Lung (tissue), 12 donors: ENCODE measurements around the gene TNFRSF14. TPM values are rescaled to one million over a fixed set of nuclear protein-coding genes. Genes with fewer than 3 reads are reported as not detected.

Experiments used
- ATAC-seq: fragments of 200-7000 bp; cut with Tn5 transposase; one replicate; pipeline ENCODE4 v1.9.1; 2020; ENCODE audit warnings: moderate number of reproducible peaks; ENCODE audit not compliant: insufficient read depth, low FRiP score
- DNase-seq, 3 donors: peaks; one replicate each; pipeline ENCODE4 v3.0.0-alpha.2; 2013 to 2017
- H3K27ac ChIP-seq, 2 donors: one replicate each; pipeline ENCODE4 v1.5.1; 2013; ENCODE audit warnings: mild to moderate bottlenecking in 2 of 2, moderate library complexity in 2 of 2, control low read depth in 1 of 2, inconsistent platforms in 1 of 2, low read depth in 1 of 2, low read length in 1 of 2
- H3K27me3 ChIP-seq, 3 donors: one replicate each; pipeline ENCODE4 v1.5.1; 2013; ENCODE audit warnings: low read length in 2 of 3; ENCODE audit not compliant: control insufficient read depth in 3 of 3, insufficient read depth in 3 of 3
- H3K36me3 ChIP-seq, 4 donors: one replicate each; pipeline ENCODE4 v1.5.1; 2013; ENCODE audit warnings: low read length in 4 of 4, mild to moderate bottlenecking in 1 of 4, moderate library complexity in 1 of 4; ENCODE audit not compliant: control insufficient read depth in 4 of 4, insufficient read depth in 4 of 4
- H3K4me1 ChIP-seq, 5 donors: one replicate each; pipeline ENCODE4 v1.5.1; 2013; ENCODE audit warnings: low read length in 5 of 5, mild to moderate bottlenecking in 2 of 5, moderate library complexity in 1 of 5; ENCODE audit not compliant: control insufficient read depth in 5 of 5, insufficient read depth in 5 of 5
- H3K4me3 ChIP-seq: one replicate; pipeline ENCODE4 v1.5.1; 2013; ENCODE audit warnings: mild to moderate bottlenecking, control low read depth, moderate library complexity
- H3K9ac ChIP-seq, 2 donors: one replicate each; pipeline ENCODE4 v1.5.1; 2013; ENCODE audit warnings: low read length in 2 of 2, control low read depth in 1 of 2; ENCODE audit not compliant: insufficient read depth in 1 of 2
- H3K9me3 ChIP-seq, 4 donors: one replicate each; pipeline ENCODE4 v1.5.1; 2013; ENCODE audit warnings: low read length in 3 of 4, mild to moderate bottlenecking in 1 of 4, moderate library complexity in 1 of 4; ENCODE audit not compliant: control insufficient read depth in 4 of 4, insufficient read depth in 3 of 4
- WGBS, 2 donors: extraction: QIAGEN DNeasy Blood & Tissue Kit; methylation state at CpG; one replicate each; pipeline ENCODE4 v1.1.7; 2013; 5-methylcytosine and 5-hydroxymethylcytosine counted together
- polyA plus RNA-seq, 2 donors: library from polyadenylated mRNA; stranded (reverse); fragments of 200-250 nt; gene quantifications; one replicate each; pipeline ENCODE4 v1.2.1, GENCODE V29; 2013
- total RNA-seq, 2 donors: library from RNA; depleted of rRNA in 1 of 2; stranded (reverse); fragments of >200 nt in 1 of 2; gene quantifications; one replicate each; pipeline ENCODE4 v1.2.1, GENCODE V29; 2014 to 2021
- TF ChIP-seq, protein P1 (sequence below): IDR thresholded peaks from 2 replicates; pipeline ENCODE4 v1.5.1; 2012; ENCODE audit warnings: mild to moderate bottlenecking; ENCODE audit errors: control extremely low read depth, extremely low read depth
- donor health status: control.
- donor health status: control.
- donor health status: Bipolar disorder and iron deficiency.
- donor health status: healthy.
- donor health status: DM: yes; HTN: yes; CAD: no.

TNFRSF14 gene
- total and polyA plus RNA-seq, 4 donors, result 67.4 to 200 (median 159) TPM

- Histone ChIP-seq H3K9me3 (no peaks in the 10 kb centered on the region), H3K4me1 (peaks cover 7 to 18% (median 15%) of the 10 kb centered on the region in 5 donors), H3K27ac (no peak overlapping the region), H3K4me3 (no peak overlapping the region), H3K36me3 (peaks cover 8 to 63% (median 34%) of the 10 kb centered on the region in 4 donors), H3K27me3 (no peaks in the 10 kb centered on the region), H3K9ac (no peak overlapping the region)
- TF ChIP-seq, protein P1, sequence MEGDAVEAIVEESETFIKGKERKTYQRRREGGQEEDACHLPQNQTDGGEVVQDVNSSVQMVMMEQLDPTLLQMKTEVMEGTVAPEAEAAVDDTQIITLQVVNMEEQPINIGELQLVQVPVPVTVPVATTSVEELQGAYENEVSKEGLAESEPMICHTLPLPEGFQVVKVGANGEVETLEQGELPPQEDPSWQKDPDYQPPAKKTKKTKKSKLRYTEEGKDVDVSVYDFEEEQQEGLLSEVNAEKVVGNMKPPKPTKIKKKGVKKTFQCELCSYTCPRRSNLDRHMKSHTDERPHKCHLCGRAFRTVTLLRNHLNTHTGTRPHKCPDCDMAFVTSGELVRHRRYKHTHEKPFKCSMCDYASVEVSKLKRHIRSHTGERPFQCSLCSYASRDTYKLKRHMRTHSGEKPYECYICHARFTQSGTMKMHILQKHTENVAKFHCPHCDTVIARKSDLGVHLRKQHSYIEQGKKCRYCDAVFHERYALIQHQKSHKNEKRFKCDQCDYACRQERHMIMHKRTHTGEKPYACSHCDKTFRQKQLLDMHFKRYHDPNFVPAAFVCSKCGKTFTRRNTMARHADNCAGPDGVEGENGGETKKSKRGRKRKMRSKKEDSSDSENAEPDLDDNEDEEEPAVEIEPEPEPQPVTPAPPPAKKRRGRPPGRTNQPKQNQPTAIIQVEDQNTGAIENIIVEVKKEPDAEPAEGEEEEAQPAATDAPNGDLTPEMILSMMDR, result no peak
- DNase-seq, result no peak
- ATAC-seq, result no peak
- 95 to 98% methylated on average over 18 to 20 of the region's 20 CpGs for WGBS, 2 donors
These were observed 36.0 kb upstream of the TNFRSF14 start for GRCh38 chr1:2520206-2520605.

GRCh38 chr1:2520806-2521205 lies 35.4 kb upstream of the TNFRSF14 start:
- peaks cover 9 to 21% (median 16%) of the 10 kb centered on the region in 5 donors for H3K4me1 ChIP-seq
- peaks cover 8 to 57% (median 33%) of the 10 kb centered on the region in 4 donors for H3K36me3 ChIP-seq
- no peak overlapping the region for H3K4me3 ChIP-seq
- ATAC-seq (no peak), DNase-seq (no peak)
- no peaks in the 10 kb centered on the region for H3K9me3 ChIP-seq
- TF ChIP-seq, protein P1, result no peak
- no peak overlapping the region for H3K27ac ChIP-seq
- WGBS, 2 donors, result 95 to 97% methylated on average over 21 of the region's 21 CpGs
- no peak overlapping the region for H3K9ac ChIP-seq
- no peaks in the 10 kb centered on the region for H3K27me3 ChIP-seq

- peaks cover 9 to 25% (median 22%) of the 10 kb centered on the region in 5 donors for H3K4me1 ChIP-seq
- DNase-seq (no peak), ATAC-seq (no peak)
- H3K27me3 ChIP-seq, result peaks cover 0 to under 1% (median 0%) of the 10 kb centered on the region in 3 donors
- H3K36me3 ChIP-seq, result peaks cover 8 to 43% (median 28%) of the 10 kb centered on the region in 4 donors
- no peak overlapping the region for H3K4me3 ChIP-seq
- TF ChIP-seq, protein P1, result no peak
- H3K9me3 ChIP-seq, result no peaks in the 10 kb centered on the region
- no peak overlapping the region for H3K27ac ChIP-seq
- no peak overlapping the region for H3K9ac ChIP-seq
- WGBS, 2 donors, result 91% methylated on average over 7 of the region's 7 CpGs
These were observed 33.9 kb upstream of the TNFRSF14 start for GRCh38 chr1:2522230-2522629.

- 59 to 65% methylated on average over 28 to 32 of the region's 32 CpGs for WGBS, 2 donors
- H3K27ac ChIP-seq, result peak overlapping the region in 1 of 2 donors; percentile 11
- ATAC-seq (no peak), DNase-seq (no peak)
- peaks cover 7 to 32% (median 19%) of the 10 kb centered on the region in 4 donors for H3K36me3 ChIP-seq
- no peaks in the 10 kb centered on the region for H3K9me3 ChIP-seq
- no peak overlapping the region for H3K4me3 ChIP-seq
- no peak overlapping the region for H3K9ac ChIP-seq
- H3K27me3 ChIP-seq, result peaks cover 0 to 11% (median 0%) of the 10 kb centered on the region in 3 donors
- TF ChIP-seq, protein P1, result no peak
- peaks cover 9 to 29% (median 22%) of the 10 kb centered on the region in 5 donors for H3K4me1 ChIP-seq
These were observed 32.8 kb upstream of the TNFRSF14 start for GRCh38 chr1:2523191-2523890.
